ENCODE results near the gene MICB.
"Not testable (repeated sequence)": the region's sequence is repeated elsewhere in the genome, so short reads cannot be mapped to it uniquely, and the experiment has no call there.

MICB gene

DNA sequence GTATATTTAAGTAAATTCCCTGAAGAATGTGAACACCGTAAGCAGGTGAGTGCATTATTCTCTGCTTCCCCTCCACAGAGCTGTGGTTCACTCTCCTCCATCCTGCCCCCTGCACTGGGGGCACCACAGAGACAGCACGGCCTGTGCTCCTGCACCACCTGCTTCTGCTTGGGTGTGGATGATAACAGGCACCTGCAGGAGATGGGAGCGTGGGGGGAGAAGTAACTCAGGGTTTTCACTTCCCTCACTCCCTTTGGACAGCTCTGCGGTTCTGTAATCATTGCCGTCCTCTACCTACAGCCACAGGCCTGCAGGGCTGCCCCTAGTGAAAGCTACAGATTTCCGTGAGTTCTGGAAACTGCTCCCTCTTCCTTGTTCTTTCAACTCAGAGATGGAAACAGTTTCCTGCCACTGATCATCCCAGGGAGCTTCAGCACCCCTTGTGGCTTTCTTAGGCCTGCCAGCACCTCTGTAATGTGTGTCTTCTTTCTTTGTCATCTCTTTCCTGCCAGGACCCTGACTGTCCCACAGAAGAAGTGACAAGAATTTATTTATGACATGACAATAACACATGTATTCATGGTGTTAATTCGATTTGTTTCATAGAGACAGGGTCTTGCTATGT is 21.3 kb upstream of the MICB start:
- no peak for DNase-seq

DNA sequence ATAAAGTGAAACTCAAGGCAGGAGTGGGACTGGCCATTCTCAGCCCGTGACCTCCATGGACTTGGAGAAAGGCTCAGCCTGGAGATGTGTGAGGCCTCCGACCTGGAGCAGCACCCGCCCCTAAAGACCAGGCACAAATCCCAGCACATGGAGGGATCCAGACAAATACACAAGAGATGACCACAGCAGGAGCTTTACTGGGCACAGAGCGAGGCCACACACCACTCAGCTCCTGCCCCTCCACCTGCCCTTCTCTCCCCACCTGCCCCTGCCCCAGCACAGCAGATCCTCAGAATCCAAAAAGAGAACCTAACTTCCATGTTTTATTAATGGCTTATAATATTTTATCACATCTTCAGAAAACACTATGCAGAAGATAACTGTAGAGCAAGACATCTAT is 20.4 kb upstream of the MICB start:
- DNase-seq: no peak

DNA sequence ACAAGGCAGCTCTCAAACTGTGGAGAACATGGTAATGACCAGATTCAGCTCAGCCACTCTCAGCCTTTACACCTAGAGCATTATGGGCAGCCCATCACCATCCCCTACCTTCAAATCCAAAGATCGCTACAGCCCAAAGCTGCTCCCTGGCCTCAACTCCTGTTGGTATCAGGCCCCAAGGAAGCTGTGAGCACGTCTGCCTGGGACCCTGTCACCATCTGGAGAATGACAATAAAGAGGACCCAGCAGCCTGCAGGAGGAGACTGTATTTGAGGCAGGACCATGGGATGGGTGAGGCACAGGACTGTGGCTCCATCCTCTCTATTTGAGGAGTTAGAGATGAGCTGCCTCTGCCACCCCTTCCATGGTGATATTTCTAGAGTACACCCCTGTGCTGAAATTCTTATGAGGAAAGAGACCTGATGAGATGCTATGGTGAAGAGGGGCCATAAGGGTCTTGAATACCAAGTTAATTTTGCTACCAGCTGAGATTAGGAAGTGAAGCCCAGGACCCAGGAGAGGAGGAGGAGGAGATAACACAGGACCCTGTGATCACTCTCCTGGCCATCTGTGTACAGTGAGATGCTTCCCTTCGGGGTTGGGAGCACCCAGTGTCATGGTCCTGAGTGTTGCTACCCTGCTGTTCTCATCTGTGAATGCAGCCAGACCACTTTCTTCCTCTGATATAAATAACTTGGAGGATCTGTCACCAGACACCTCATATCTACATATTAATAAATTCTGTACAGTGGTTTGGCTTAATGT is 19.6 kb upstream of the MICB start:
- no peak for DNase-seq

- DNase-seq: no peak
Observed at GRCh38 chr6:31479151-31479932, 18.6 kb upstream of the MICB start.

DNA sequence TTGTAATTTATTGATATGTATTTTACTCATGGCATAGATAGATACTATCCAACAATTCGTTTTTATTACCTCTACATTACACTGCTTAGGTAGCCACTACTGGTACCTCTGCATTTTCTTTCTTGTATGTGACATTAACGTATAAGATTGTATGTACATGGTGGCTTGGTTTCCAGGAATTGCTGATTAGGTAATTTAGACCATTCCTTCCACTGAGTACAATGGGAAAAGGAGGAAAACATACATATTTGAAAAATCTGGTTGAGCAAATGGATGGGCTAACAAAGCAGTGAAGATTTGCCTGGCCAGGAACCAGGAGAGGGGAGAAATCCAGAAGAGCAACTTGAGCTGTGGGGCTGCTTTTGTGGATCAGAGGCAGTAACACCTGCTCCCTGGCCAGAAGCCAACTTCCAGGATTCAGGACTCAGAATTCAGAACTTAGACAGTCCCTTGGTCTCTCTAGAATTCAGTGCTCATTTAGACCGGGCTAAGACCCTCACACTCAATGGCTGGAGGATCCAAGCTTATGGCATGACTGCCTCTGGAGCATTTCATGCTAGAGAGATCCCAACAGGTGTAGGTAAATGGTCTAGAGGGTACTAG is 17.9 kb upstream of the MICB start:
- no peak for DNase-seq

GRCh38 chr6:31480574-31480973 is 17.4 kb upstream of the MICB start:
- no peak for DNase-seq

- no peak for DNase-seq
Observed at GRCh38 chr6:31483392-31483791, 14.6 kb upstream of the MICB start.

GRCh38 chr6:31485055-31485454 is 12.9 kb upstream of the MICB start:
- no peak for DNase-seq

DNA sequence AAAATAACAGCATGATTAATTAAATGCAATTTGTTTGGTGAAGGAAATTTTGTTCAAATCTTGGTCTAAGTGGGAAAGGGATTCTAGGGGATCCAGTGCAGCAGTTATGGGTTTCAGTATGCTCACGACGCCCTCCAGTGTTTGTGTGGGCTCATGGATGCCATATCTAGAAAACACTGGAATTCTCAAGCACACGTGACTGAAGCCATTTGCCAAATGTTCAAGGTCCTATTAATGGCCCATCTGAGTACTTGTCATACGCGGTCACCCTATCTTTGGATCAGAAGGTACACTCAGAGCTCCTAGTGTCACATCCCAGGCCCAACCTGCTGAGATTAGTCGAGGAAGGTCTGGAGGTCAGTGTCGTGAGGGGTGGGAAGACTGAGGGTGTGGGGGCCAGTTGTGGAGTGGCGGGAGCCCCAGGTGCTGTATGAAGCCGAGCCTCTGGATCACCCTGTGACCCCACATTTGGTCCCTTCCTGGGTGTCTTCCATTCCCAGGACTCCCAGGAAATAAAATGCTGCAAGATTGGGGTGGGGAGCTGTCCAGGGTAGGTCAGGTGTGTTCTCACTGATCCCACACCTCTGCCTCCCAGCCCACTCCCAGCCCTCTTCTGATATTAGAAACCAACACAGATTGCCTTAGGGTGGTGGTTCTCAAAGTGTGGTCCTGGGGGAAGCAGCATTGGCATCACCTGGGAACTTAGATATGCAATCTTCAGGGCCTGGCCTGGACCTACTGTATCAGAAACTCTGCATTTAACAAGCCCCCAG is 11.7 kb upstream of the MICB start:
- DNase-seq: not testable (repeated sequence)

DNA sequence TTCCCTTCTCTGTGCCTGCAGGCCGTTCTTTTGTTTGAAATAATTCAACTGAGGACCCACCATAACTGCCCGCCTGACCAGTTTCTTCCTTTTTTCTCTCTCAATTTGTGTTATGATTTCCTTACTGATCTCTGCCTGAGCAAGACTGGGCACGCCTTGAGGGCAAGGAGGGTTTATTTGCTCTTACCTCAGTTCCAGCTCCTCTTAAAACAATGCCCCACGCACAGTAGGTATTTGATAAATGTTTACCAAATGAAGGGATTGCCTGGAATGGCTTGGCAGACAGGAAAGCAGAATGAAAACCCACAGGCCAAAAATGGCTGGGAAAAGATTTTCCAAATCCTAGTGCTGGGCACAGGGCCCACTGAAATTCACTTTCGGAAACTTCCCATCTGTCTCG is 10.3 kb upstream of the MICB start:
- not testable (repeated sequence) for DNase-seq

- DNase-seq: no peak
Observed at GRCh38 chr6:31489086-31489485, 8.9 kb upstream of the MICB start.

GRCh38 chr6:31490115-31490873 is 7.7 kb upstream of the MICB start:
- DNase-seq: no peak

DNA sequence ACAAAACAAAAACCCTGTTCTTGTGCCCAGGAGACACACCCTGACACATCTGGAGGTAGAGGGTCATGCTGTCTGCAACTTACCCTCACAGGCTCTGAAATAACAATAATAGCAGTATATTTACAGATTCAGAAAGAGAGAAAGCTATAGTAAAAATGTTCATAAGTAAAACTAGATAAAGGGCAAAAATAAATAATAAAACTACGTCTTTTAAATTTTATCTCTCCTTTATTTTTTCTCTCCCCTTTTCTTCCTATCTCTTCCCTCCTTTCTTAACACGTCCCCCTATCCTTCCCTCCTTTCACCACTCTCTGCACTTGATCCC is 4.4 kb upstream of the MICB start:
- not testable (repeated sequence) for DNase-seq

DNA sequence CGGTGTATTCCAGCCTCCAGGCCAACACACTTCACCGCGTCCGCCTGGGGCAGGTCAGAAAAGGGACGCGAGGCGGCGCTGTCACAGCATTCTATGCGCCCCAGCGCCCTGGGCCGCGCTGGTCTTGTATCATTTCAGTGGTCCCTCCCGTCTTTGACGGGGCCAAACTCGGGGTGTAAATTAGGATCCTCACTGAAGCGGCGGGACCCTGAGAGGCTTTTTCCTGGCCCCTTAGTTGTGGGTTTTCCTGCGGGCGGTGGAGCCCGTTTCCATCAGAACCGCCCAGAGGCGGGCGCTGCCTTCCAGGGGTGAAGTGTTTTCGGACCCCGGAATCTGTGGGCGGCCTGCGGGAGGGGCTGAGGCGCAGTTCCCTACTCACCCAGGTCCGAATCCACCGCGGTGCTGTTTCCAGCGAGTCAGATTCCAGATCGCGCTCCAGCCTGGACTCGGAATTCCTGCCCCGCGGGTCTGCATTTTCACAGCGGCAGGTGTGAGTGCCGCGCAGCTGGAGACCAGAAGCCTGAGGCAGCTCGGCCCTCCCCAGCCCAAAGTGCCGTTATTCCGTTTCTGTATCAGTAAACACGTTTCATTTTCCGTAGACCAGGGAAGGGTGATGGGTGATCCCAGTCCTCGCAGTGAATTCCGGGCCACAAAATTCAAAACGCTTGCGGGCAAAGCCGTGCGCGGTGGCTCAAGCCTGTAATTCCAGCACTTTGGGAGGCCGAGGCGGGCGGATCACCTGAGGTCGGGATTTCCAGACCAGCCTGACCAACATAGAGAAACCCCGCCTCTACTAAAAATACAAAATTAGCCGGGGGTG is 3.9 kb upstream of the MICB start:
- DNase-seq: peak; percentile 86

- DNase-seq: no peak
Observed at GRCh38 chr6:31495580-31495979, 2.4 kb upstream of the MICB start.

- not testable (repeated sequence) for DNase-seq
Observed at GRCh38 chr6:31496826-31497225, 1.1 kb upstream of the MICB start.

DNA sequence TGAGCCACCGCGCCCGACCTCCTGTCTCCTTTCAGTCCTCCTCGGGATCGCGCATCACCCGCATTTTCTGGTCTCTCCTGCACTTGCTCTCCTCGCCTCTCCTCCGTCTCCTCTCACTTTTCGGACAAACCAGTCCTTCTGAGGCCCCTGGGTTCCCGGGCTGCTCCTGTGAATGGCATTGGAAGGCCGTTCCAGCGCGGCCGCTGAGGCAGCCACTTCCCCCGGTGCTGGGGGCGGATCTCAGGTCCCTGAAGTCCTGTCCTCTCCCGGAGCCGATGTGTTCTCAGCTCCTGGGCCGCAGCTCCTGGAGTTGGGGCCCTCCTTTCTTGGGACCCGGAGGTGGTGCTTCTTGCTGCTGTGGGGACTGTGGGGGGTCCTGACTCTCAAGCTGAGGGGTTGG is 803 bp downstream of the MICB start:
- DNase-seq: peak; percentile 6

GRCh38 chr6:31499648-31500047 is 1.7 kb downstream of the MICB start:
- DNase-seq: not testable (repeated sequence)

DNA sequence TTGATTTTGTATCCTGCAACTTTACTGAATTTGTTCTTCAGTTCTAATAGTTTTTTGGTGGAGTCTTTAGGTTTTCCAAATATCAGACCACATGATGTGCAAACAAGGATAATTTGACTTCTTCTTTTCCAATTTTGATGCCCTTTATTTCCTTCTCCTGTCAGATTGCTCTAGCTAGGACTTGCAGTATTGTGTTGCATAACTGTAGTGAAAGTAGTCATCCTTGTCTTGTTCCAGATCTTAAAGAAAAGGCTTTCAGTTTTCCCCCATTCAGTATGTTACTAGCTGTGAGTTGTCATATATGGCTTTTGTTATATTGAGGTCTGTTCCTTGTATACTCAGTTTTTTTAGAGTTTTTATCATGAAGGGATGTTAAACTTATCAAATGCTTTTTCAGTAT is 4.6 kb downstream of the MICB start:
- no peak for DNase-seq

DNA sequence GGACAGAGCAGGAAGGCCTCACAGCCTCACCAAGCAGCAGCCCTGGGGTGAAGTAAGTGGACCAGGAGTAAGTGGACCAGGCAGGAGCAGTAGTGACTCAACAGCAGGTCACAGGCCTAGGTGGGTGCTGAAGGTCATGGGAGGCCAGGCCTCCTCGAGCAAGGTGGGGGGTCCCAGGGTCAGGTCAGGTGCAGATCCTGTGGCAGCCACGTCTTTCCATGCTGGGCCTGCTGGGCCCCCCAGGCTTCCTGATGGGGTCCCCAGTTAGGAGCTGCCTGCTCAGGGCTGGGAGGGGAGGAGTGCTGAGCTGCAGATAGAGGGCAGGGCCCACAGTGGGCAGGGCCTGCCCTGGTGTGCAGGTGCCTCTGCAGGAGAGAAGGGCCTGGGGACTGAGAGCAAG is 11.1 kb downstream of the MICB start:
- not testable (repeated sequence) for DNase-seq

GRCh38 chr6:31510007-31510406 is 12.1 kb downstream of the MICB start:
- no peak for DNase-seq
